HEK293 (cell line): ENCODE data around the gene CKAP4.

Source experiments
- FEZF1 ChIP-seq: fragments of 450-650 bp; formaldehyde crosslinking; IDR thresholded peaks from 2 replicates; pipeline ENCODE4 v1.5.1; 2016; ENCODE audit warnings: missing biosample characterization, missing genetic modification characterization
- GLIS1 ChIP-seq: fragments of 450-650 bp; formaldehyde crosslinking; IDR thresholded peaks from 2 replicates; pipeline ENCODE4 v1.5.1; 2016; ENCODE audit warnings: missing biosample characterization, missing genetic modification characterization
- KLF9 ChIP-seq: fragments of 450-650 bp; formaldehyde crosslinking; IDR thresholded peaks from 2 replicates; pipeline ENCODE4 v1.5.1; 2016; ENCODE audit warnings: missing biosample characterization, missing genetic modification characterization, low read depth
- MZF1 ChIP-seq: fragments of 450-650 bp; formaldehyde crosslinking; IDR thresholded peaks from 2 replicates; pipeline ENCODE4 v1.5.1; 2017; ENCODE audit warnings: missing biosample characterization, missing genetic modification characterization, borderline replicate concordance
- OVOL3 ChIP-seq: fragments of 450-650 bp; formaldehyde crosslinking; IDR thresholded peaks from 2 replicates; pipeline ENCODE4 v1.5.1; 2016; ENCODE audit warnings: missing biosample characterization, missing genetic modification characterization
- SALL2 ChIP-seq: fragments of 450-650 bp; formaldehyde crosslinking; IDR thresholded peaks from 2 replicates; pipeline ENCODE4 v1.5.0; 2017; ENCODE audit warnings: missing biosample characterization, mild to moderate bottlenecking, missing genetic modification characterization, borderline replicate concordance
- SCRT1 ChIP-seq: fragments of 450-650 bp; formaldehyde crosslinking; IDR thresholded peaks from 2 replicates; pipeline ENCODE4 v1.5.1; 2016; ENCODE audit warnings: missing biosample characterization, missing genetic modification characterization, borderline replicate concordance
- SP2 ChIP-seq: fragments of 450-650 bp; formaldehyde crosslinking; IDR thresholded peaks from 2 replicates; pipeline ENCODE4 v1.5.1; 2016; ENCODE audit warnings: missing biosample characterization, missing genetic modification characterization
- ZBTB11 ChIP-seq: fragments of 450-650 bp; formaldehyde crosslinking; conservative IDR thresholded peaks from 2 replicates; pipeline ENCODE4 v1.5.1; 2016; ENCODE audit warnings: low read depth, missing biosample characterization, missing genetic modification characterization
- ZBTB20 ChIP-seq: fragments of 450-650 bp; formaldehyde crosslinking; IDR thresholded peaks from 2 replicates; pipeline ENCODE4 v1.5.1; 2016; ENCODE audit warnings: missing biosample characterization, missing genetic modification characterization
- ZBTB21 ChIP-seq: fragments of 450-650 bp; formaldehyde crosslinking; IDR thresholded peaks from 2 replicates; pipeline ENCODE4 v1.5.1; 2017; ENCODE audit warnings: missing biosample characterization, missing genetic modification characterization
- ZBTB44 ChIP-seq: fragments of 450-650 bp; IDR thresholded peaks from 2 replicates; pipeline ENCODE4 v1.5.1; 2018; ENCODE audit warnings: missing biosample characterization, mild to moderate bottlenecking, missing genetic modification characterization
- ZFP69B ChIP-seq: fragments of 450-650 bp; formaldehyde crosslinking; IDR thresholded peaks from 2 replicates; pipeline ENCODE4 v1.5.1; 2016; ENCODE audit warnings: missing biosample characterization, missing genetic modification characterization
- ZIC2 ChIP-seq: fragments of 450-650 bp; formaldehyde crosslinking; IDR thresholded peaks from 2 replicates; pipeline ENCODE4 v1.5.1; 2016; ENCODE audit warnings: missing biosample characterization, missing genetic modification characterization
- ZNF140 ChIP-seq: fragments of 450-650 bp; formaldehyde crosslinking; IDR thresholded peaks from 2 replicates; pipeline ENCODE4 v1.5.1; 2016; ENCODE audit warnings: missing biosample characterization, missing genetic modification characterization
- ZNF157 ChIP-seq: fragments of 450-650 bp; formaldehyde crosslinking; IDR thresholded peaks from 2 replicates; pipeline ENCODE4 v1.5.1; 2016; ENCODE audit warnings: missing biosample characterization, missing genetic modification characterization
- ZNF16 ChIP-seq: fragments of 450-650 bp; formaldehyde crosslinking; IDR thresholded peaks from 2 replicates; pipeline ENCODE4 v1.5.1; 2016; ENCODE audit warnings: low read depth, missing biosample characterization, missing genetic modification characterization
- ZNF184 ChIP-seq: fragments of 450-650 bp; IDR thresholded peaks from 2 replicates; pipeline ENCODE4 v1.5.1; 2018; ENCODE audit warnings: missing biosample characterization, mild to moderate bottlenecking, missing genetic modification characterization
- ZNF202 ChIP-seq: fragments of 450-650 bp; formaldehyde crosslinking; IDR thresholded peaks from 2 replicates; pipeline ENCODE4 v1.5.1; 2016; ENCODE audit warnings: missing biosample characterization, missing genetic modification characterization, borderline replicate concordance
- ZNF214 ChIP-seq: fragments of 450-650 bp; formaldehyde crosslinking; IDR thresholded peaks from 2 replicates; pipeline ENCODE4 v1.5.1; 2017; ENCODE audit warnings: missing biosample characterization, mild to moderate bottlenecking, missing genetic modification characterization, borderline replicate concordance
- ZNF23 ChIP-seq: fragments of 450-650 bp; formaldehyde crosslinking; IDR thresholded peaks from 2 replicates; pipeline ENCODE4 v1.5.1; 2016; ENCODE audit warnings: missing biosample characterization, missing genetic modification characterization, borderline replicate concordance
- ZNF239 ChIP-seq: fragments of 450-650 bp; formaldehyde crosslinking; IDR thresholded peaks from 2 replicates; pipeline ENCODE4 v1.5.1; 2016; ENCODE audit warnings: missing biosample characterization, missing genetic modification characterization
- ZNF335 ChIP-seq: fragments of 450-650 bp; formaldehyde crosslinking; conservative IDR thresholded peaks from 2 replicates; pipeline ENCODE4 v1.5.1; 2016; ENCODE audit warnings: missing biosample characterization, missing genetic modification characterization
- ZNF341 ChIP-seq: fragments of 450-650 bp; formaldehyde crosslinking; IDR thresholded peaks from 2 replicates; pipeline ENCODE4; 2016; ENCODE audit warnings: low read depth, missing biosample characterization, missing genetic modification characterization
- ZNF473 ChIP-seq: fragments of 450-650 bp; formaldehyde crosslinking; IDR thresholded peaks from 2 replicates; pipeline ENCODE4 v1.5.1; 2017; ENCODE audit warnings: missing biosample characterization, missing genetic modification characterization
- ZNF549 ChIP-seq: fragments of 450-650 bp; IDR thresholded peaks from 2 replicates; pipeline ENCODE4 v1.5.1; 2018; ENCODE audit warnings: missing biosample characterization, missing genetic modification characterization, mild to moderate bottlenecking, inconsistent platforms, moderate library complexity
- ZNF626 ChIP-seq: fragments of 450-650 bp; sonication (Bioruptor Pico); formaldehyde crosslinking; IDR thresholded peaks from 2 replicates; pipeline ENCODE4 v1.5.1; 2018; ENCODE audit warnings: missing biosample characterization, missing genetic modification characterization, inconsistent platforms
- ZNF677 ChIP-seq: fragments of 450-650 bp; IDR thresholded peaks from 2 replicates; pipeline ENCODE4 v1.5.0; 2018; ENCODE audit warnings: missing biosample characterization, mild to moderate bottlenecking, missing genetic modification characterization, moderate library complexity
- ZNF701 ChIP-seq: fragments of 450-650 bp; formaldehyde crosslinking; IDR thresholded peaks from 2 replicates; pipeline ENCODE4 v1.5.1; 2016; ENCODE audit warnings: missing biosample characterization, missing genetic modification characterization
- ZNF76 ChIP-seq: fragments of 450-650 bp; formaldehyde crosslinking; IDR thresholded peaks from 2 replicates; pipeline ENCODE4; 2016; ENCODE audit warnings: low read depth, missing biosample characterization, missing genetic modification characterization, borderline replicate concordance
- ZNF776 ChIP-seq: fragments of 450-650 bp; formaldehyde crosslinking; IDR thresholded peaks from 2 replicates; pipeline ENCODE4 v1.5.0; 2017; ENCODE audit warnings: missing biosample characterization, missing genetic modification characterization, borderline replicate concordance
- ZNF830 ChIP-seq: fragments of 450-650 bp; IDR thresholded peaks from 2 replicates; pipeline ENCODE4 v1.5.0; 2018; ENCODE audit warnings: missing biosample characterization, missing genetic modification characterization, low read depth, mild to moderate bottlenecking, moderate library complexity
- ZSCAN30 ChIP-seq: fragments of 450-650 bp; IDR thresholded peaks from 2 replicates; pipeline ENCODE4 v1.5.1; 2018; ENCODE audit warnings: missing biosample characterization, mild to moderate bottlenecking, missing genetic modification characterization, moderate library complexity
- TF ChIP-seq, protein P1 (sequence below): fragments of 450-650 bp; formaldehyde crosslinking; IDR thresholded peaks from 2 replicates; pipeline ENCODE4 v1.5.0; 2017; ENCODE audit warnings: missing biosample characterization, missing genetic modification characterization, borderline replicate concordance

The CKAP4 gene

DNA sequence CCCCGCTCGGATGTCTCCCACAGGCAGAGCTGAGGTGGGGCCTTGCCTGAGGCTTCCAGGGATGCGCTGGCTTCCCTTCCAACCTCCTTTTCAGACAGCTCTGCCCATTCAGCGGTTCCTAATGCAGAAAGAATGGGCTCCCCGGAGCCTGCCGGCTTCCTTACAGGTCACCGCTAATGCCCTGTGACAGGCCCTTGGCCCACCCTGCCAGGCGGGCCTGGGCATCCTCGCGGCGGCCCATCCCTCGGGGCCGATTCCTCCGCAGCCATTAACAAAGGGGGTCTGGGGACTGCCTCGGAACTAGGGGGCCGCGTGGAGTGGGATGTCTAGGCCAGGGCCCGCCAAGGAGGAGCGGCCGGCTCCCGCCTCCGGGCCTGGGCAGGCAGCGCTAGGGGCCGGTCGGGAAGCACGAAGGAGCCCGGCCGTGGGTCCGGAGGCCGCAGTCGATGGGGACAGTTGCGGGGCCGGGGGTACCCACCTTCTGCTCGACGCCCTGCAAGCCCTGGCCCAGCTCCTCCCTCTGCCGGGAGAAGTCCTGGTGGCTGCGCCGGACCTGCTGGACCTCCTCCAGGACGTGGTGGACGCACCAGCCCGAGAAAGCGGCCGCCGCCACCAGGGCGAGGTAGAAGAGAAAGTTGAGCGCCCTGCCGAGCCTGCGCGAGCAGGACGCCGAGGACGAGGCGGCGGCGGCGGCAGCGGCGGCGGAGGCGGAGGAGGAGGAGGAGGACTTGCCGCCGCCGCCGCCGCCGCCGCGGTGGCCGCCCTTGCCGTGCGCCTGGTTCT is 738 bp downstream of the CKAP4 start (continued):
- TF ChIP-seq ZNF626 (tag by site-specific recombination) (no peak), MZF1 (tag by site-specific recombination) (no peak), ZBTB20 (tag by site-specific recombination) (peak; percentile 65; the same call in 1 of the 2 replicates), SALL2 (tag by site-specific recombination) (no peak), ZNF677 (no peak), KLF9 (tag by site-specific recombination) (0 out of 2 replicates have a peak, but pooled peaks have one; percentile 36), ZSCAN30 (tag by site-specific recombination) (no peak), ZBTB11 (tag by site-specific recombination) (no peak), ZNF16 (tag by site-specific recombination) (no peak), SCRT1 (tag by site-specific recombination) (no peak), ZNF701 (tag by site-specific recombination) (no peak), ZNF140 (tag by site-specific recombination) (no peak), ZNF776 (tag by site-specific recombination) (no peak), GLIS1 (tag by site-specific recombination) (no peak), ZBTB21 (no peak), ZNF184 (no peak), ZNF157 (tag by site-specific recombination) (no peak), ZNF473 (tag by site-specific recombination) (no peak), ZNF76 (tag by site-specific recombination) (no peak), ZNF341 (tag by site-specific recombination) (no peak), ZNF335 (peak; percentile 87), ZBTB44 (tag by site-specific recombination) (no peak), SP2 (tag by site-specific recombination) (peak; percentile 46), ZFP69B (tag by site-specific recombination) (no peak), ZIC2 (tag by site-specific recombination) (no peak), ZNF23 (tag by site-specific recombination) (no peak), ZNF202 (tag by site-specific recombination) (no peak), ZNF214 (tag by site-specific recombination) (no peak), ZNF239 (tag by site-specific recombination) (no peak), OVOL3 (tag by site-specific recombination) (no peak), FEZF1 (tag by site-specific recombination) (no peak), ZNF549 (tag by site-specific recombination) (no peak), ZNF830 (tag by site-specific recombination) (no peak)
- TF ChIP-seq, protein P1, sequence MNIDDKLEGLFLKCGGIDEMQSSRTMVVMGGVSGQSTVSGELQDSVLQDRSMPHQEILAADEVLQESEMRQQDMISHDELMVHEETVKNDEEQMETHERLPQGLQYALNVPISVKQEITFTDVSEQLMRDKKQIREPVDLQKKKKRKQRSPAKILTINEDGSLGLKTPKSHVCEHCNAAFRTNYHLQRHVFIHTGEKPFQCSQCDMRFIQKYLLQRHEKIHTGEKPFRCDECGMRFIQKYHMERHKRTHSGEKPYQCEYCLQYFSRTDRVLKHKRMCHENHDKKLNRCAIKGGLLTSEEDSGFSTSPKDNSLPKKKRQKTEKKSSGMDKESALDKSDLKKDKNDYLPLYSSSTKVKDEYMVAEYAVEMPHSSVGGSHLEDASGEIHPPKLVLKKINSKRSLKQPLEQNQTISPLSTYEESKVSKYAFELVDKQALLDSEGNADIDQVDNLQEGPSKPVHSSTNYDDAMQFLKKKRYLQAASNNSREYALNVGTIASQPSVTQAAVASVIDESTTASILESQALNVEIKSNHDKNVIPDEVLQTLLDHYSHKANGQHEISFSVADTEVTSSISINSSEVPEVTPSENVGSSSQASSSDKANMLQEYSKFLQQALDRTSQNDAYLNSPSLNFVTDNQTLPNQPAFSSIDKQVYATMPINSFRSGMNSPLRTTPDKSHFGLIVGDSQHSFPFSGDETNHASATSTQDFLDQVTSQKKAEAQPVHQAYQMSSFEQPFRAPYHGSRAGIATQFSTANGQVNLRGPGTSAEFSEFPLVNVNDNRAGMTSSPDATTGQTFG = no peak
